Raji (cell line): ENCODE data around the gene PTPRJ.

Source experiments
- POLR2A ChIP-seq: IDR thresholded peaks from 2 replicates; pipeline ENCODE4 v1.6.1; 2011; ENCODE audit warnings: low read depth, low read length, control low read depth; ENCODE audit not compliant: insufficient read depth

Gene PTPRJ

DNA sequence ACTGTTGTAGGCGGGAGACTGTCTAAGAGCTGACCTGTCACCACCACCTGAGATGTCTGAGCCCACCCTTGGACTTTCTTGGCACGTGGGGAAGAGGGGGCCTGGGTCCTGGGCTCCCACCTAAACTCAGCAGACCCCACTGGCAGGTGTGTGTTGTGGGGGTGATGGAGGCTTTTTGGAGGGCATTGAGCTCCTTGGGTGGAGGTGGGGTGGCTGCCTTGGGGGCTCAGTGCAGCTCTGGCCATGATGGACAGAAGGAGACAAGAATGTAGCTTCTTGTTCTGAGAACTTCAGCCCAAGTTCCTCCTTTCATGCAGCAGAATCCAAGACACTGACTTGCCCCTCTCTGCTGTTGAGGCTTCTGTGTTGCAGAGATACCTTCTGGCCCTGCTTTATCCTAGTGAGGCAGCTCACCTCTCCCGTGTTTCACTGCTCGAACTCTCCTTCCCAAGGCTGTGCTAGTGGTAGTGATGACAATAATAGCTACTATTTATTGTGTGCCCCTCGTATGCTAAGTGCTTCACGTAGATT lies 119.6 kb downstream of the PTPRJ start:
- TF ChIP-seq POLR2A, result no peak

DNA sequence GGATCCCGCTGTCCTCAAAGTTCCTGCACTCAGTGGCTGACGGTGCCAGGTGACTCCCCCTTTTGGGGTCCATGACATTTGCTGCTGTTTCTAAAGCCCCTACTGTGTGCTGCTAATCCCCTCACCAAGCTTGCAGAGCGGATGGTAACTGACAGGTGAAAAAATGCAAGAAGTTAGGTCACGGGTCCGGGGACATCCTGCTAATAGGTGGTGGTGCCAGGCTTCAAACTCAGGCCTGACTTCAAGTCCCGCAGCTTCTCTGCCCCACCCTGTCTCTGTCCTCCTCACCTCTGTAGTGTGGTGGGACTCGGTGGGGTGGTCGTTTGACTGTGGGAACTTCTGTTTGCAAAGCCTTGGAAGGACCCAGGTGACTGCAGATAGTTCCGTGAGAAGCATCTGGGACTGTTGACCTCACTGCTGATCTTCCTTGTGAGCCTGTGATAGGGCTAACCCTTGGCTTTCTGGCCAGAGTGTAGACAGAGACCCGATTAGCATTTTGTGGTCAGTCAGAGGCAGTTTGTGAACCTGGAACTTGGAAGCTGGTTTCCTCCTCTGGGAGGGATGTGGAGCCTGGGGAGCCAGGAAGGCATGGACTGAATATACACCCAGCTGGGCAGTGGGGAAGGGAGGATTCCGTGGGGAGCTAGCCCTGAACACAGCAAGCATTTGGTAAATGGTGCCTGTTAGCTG lies 120.8 kb downstream of the PTPRJ start:
- TF ChIP-seq POLR2A, result no peak

DNA sequence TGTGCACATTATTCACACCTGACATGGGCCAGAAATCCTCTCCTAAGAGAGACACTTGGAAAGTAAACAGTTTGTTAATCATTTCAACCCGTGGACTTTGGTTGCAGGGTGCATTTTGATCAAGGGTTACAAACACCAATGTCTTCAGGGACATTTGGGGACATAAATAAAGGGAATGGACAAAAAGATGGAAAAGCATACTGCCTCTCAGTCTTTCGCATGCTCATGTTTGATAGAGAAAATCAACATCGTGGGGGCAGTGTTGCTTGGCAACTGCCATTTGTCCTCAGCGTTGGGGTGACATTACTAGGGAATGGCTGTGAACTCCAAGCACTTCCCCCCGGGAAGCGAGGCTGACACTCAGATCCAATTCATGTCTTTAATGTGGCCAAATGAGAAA lies 121.6 kb downstream of the PTPRJ start:
- no peak for TF ChIP-seq POLR2A

DNA sequence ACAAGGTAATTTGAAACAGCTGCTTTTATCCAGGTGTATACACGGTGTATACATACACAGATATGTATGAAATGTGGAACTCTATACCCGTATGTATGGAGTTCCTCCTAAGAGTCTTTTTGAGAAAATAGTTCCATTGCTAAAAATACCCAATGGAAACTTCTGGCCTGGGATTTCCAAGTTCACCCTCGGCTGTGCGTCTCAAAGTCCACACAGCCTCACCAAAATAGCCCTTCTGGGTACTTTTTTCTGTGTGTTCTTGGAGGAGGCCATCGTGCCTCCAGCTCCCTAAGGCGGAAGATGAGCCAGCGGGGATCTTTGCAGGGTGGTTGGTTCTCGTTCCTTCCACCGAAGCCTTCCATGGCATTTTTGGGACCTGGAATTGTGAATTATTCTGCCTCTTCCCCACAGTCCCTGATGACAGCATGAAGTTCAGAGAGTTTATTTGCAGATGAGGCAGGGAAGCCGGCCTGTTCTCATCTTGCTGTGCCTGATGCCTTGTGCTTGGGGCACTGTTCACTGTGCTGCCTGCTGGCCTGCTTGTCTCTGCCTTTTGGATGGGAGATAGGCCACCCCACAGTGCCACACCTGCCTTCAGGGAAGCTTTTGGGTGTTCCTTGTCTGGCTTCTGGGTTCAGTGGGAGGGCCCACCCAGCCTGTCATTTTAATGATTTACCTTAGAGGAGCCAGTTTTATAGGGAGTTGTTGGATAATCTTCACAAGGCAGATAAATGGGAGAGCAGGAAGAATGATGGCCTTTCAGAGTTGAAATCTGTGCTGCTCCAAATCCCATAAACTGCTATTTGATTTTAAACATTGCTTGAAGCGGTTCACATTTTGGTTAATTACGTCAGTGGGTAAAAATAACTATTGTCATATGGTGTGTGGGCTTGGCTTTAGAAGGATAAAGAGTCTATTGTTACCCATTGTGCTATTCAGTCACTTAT lies 123.5 kb downstream of the PTPRJ start:
- no peak for TF ChIP-seq POLR2A

DNA sequence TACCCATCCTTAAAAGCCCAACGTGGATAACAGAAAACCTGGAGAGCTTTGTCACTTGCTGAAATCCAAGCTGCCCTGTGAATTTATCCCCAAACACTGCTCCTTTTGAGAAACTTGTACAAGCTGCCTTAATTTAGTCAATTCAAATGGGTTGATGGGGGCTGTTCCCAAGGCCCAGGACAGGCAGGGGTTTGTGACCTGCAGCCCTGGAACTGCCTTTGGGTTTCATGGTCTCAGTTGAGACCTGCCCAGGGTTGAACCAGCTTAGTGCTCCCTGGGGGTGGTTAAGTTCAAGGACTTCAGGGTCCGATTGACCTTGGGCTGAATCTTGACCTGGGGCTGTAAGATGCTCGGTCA lies 124.2 kb downstream of the PTPRJ start:
- no peak for TF ChIP-seq POLR2A

DNA sequence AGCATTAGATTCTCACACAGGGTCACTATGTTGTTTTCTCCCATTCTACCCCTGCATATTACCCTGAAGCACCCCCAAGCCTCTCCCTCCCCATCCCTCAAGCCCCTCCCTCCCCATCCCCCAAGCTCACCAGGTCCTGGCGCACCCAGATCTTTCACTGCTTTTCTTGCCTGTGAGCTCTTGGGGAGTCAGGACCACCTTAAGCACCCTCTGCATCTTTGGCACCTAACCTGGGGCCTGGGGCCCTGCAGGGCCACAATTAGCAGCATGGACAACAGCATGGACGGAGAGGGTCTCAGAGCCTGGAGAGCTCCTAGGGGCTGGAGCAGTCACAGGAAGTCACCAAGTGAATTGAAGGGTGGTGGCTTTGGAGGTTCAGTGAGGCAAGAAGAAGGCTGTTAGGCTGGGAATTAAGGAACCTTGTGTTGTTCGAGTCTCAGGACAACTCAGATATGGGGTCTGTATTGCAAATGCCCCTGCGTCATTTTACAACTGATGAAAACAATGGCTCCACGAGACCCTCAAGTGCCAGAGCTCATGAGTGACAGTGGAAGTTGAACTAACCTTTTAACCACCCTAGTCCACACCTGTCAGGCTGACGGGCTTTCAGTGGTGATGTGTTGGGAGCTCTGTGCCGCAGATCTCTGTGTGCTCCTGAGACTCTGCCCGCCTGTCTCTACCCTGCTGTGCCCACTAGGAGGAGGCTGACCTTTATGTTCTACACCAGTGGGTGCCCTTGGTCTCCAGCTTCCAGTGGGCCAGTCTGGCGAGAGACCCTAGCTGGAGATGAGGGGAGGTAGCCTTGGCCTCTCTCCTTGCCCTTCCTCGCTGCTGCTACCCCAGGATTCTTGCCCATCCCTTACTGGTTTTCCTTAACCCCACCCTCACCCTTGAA lies 125.0 kb downstream of the PTPRJ start:
- no peak for TF ChIP-seq POLR2A

DNA sequence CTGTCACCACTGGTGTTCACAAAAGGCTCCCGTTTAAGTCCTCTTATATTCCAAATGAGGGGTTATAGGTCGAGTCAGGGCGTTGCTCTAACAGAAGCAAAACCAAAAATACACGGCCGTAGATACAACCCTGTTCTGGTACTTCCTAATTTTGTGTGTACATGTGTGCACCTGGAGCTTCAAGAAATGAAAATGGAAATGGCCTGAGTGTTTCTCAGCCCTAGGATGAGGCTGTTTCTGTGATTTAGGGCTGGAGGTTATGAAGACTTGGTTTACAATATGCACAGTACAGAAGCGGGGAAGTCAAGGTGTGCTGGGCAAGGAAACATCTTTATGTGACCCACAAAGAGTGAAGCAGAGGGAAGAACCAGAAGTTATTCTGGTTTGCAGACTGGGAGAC lies 125.8 kb downstream of the PTPRJ start:
- no peak for TF ChIP-seq POLR2A

DNA sequence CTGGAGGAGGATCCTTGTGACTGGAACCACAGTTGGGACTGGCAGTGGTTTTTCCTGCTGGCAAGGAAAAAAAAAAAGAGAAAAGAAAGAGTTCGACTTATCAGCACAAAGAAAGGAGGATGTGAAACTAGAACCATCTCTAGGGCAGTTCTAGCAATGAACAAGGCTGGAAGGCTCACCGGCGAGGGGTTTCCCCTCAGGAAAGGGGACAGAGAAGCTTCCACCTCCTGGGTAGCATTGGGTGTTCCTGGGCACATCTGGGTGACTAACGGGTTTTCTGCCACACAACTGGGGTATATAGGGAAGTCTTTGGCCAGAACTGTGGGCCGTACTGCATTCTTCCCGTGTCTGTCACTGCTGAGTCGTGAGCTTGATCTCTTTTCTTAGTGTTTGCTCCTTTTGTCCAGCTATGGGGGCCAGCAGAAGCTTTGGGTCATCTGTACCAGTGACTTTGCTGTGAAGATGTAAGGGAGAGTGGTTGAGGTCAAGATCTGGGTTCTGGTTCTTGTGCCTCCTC lies 126.9 kb downstream of the PTPRJ start:
- TF ChIP-seq POLR2A, result no peak

DNA sequence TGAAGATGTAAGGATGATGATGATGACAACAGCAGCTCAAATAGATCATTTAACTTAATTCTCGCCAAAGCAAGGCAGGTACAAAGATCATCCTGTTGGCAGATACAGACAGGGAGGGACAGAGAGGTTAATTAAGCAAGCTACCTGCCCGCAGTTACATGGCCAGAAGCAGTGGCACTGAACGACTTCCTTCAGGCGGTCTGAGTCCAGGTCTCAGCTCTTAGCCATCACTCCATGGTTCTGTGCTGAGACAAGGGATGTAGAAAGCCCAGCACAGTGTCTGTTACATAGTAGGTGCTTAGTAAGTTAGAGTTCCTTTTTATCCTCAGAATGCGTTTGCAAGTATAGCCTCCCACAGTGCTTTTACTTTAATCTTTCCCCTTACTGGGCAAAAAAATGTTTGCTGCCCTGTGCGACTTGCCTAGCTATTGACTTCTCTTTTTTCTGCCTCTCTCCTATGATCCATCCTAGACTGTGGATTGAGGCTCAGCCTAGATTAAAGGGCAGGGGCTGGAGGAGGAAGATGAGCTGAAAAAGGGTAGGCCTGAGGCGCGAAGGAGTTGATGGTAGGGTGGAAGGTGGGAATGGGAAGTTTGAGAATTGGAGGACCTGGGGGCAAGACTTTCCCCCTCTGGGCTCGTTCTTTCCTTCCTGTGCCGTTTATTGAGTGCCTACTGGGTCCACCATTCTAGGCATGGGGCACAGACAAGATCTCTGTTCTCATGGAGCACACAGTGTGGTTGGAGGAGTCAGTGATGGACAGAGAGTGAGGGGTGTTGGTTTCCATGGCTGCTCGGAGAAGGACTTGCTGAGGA lies 128.1 kb downstream of the PTPRJ start:
- no peak for TF ChIP-seq POLR2A

DNA sequence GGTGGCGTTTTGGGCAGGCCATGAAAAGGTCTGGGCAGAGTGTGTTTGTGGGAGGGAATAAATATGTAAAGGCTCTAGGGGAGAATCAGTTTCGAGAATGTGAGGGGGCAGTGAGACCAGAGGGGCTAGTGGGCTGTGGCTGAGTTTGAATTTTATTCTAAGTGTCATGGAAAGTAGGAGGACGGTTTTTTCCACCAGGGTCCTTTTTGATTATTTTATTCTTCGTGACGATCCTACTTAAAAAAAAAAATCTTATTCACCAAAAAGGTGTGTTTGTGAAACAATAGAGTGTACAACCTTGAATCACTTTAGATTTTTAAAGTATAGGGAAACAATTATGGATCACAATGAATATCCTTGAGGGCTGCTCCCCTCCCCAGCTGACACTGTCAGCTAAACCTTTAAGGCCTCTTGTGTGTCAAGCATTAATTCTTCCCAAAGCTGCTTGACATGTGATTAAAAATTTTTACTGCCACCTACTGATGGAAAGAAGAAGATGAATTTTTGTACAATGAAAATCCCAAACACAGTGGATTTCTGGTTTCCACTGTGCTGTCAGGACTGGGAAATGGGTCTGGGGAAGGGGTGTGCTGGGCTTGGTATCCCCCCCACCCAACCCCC lies 128.8 kb downstream of the PTPRJ start:
- no peak for TF ChIP-seq POLR2A

DNA sequence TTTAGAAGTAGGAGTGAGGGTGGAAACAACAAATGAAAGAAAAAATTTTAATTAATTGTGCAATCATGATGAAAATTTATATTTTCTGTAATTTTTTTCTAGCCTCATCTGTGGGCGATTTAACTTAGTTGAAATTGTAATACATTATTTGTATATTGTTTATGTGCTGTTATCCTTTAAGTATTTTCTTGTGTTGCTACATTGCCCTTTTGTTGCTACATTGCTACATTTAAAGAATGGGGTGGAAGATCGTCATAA lies 130.1 kb downstream of the PTPRJ start:
- TF ChIP-seq POLR2A, result no peak

DNA sequence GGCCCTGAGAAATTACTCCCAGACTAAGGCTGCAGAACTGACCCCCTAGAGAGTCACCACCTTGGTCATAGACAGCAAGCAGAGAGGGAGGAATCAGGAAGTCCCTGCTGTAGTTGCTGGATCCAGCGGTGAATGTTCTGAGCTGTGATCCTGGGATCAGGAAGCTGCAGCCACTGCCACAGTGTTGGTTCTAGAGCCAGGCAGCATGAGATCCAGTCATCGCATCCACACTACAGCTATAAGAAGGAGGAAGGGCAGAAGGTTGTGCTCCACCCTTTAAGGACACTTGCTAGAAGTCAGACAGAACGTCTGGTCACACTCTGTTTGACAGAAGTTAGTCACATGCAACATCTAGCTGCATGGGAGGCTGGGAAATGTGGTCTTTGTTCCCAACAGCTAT lies 131.5 kb downstream of the PTPRJ start:
- TF ChIP-seq POLR2A, result no peak

DNA sequence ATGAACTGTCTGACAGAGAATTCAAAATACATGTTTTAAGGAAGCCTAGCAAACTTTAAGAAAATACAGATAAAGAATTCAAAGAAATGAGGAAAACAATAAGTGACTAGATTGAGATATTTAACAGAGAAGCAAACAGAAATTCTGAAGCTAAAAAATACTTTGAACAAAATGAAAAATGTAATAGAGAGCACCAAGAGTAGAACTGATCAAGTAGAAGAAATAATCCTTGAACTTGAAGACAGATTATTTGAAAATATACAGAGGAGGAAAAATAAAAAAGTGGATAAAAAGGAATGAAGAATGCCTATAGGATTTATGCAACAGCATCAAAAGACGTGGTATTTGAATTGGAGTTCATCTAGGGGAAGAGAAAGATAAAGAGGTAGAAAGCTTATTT lies 134.4 kb downstream of the PTPRJ start:
- no peak for TF ChIP-seq POLR2A
